ENCODE results near the gene NT5E. TPM values are rescaled to one million over a fixed set of nuclear protein-coding genes. Genes with fewer than 3 reads are reported as not detected.
A peak's percentile ranks its signal among the peaks of the same experiment; 100 is the strongest.

The NT5E gene
- total and polyA plus RNA-seq, 2 of the 13 experiments (the other 11 are each of a cell fraction or from before 2014, with no cell fraction given): 9.5 to 33.0 TPM

GRCh38 chr6:85405175-85405852, 44.6 kb upstream of the NT5E start (continued):
- TF ChIP-seq SNAPC4 (CRISPR knock-in tag; IDR thresholded peaks at IDR 0.05) (no peak), SMAD3 (CRISPR knock-in tag; IDR thresholded peaks at IDR 0.05) (peak; percentile 76), YEATS2 (CRISPR knock-in tag; IDR thresholded peaks at IDR 0.05; ENCODE audit: borderline replicate concordance) (no peak), CCAR2 (optimal IDR thresholded peaks at IDR 0.05; ENCODE audit: low read depth, low read length) (no peak), EHMT2 (IDR thresholded peaks at IDR 0.05; ENCODE audit: borderline replicate concordance, low read depth, low read length) (peak; percentile 74; the same call in 1 of the 2 replicates), KDM3A (CRISPR knock-in tag; IDR thresholded peaks at IDR 0.05; ENCODE audit: low read depth) (no peak), ZNF704 (CRISPR knock-in tag; IDR thresholded peaks at IDR 0.05; ENCODE audit: borderline replicate concordance) (no peak), ZNF143 (CRISPR knock-in tag; IDR thresholded peaks at IDR 0.05) (no peak), ZNF263 (CRISPR knock-in tag; IDR thresholded peaks at IDR 0.05) (no peak; the same call in none of the 2 replicates), ZNF616 (CRISPR knock-in tag; IDR thresholded peaks at IDR 0.05; ENCODE audit: low read depth) (no peak), MTA1 (CRISPR knock-in tag; IDR thresholded peaks at IDR 0.05; ENCODE audit: borderline replicate concordance) (peak; percentile 73; the same call in 1 of the 2 replicates), ZNF280D (CRISPR knock-in tag; IDR thresholded peaks at IDR 0.05) (no peak), CAMTA2 (CRISPR knock-in tag; IDR thresholded peaks at IDR 0.05; ENCODE audit: borderline replicate concordance) (no peak), SP140L (CRISPR knock-in tag; IDR thresholded peaks at IDR 0.05; ENCODE audit: borderline replicate concordance) (no peak), NPAS2 (CRISPR knock-in tag; IDR thresholded peaks at IDR 0.05; ENCODE audit: borderline replicate concordance) (no peak), ZNF746 (CRISPR knock-in tag; IDR thresholded peaks at IDR 0.05) (no peak), PBX3 (CRISPR knock-in tag; IDR thresholded peaks at IDR 0.05; ENCODE audit: borderline replicate concordance) (no peak), GTF2F1 (IDR thresholded peaks at IDR 0.05; ENCODE audit: low read length) (no peak), ZNF3 (CRISPR knock-in tag; IDR thresholded peaks at IDR 0.05) (no peak), ZNF577 (CRISPR knock-in tag; IDR thresholded peaks at IDR 0.05; ENCODE audit: borderline replicate concordance, low read depth) (no peak)

All from HepG2 (cell line).